ENCODE data around the gene ENPP6.

Gene ENPP6

GRCh38 chr4:184066584-184067300 is 150.9 kb downstream of the ENPP6 start:
- in situ Hi-C loops (cut with MboI; ENCODE audit: low pct_unique_long_range_greater_than_20kb, low sequenced_read_pairs, unreplicated experiment): no loop called here
- no peak for DNase-seq (ENCODE audit: low spot score)
- TF ChIP-seq CTCF (IDR thresholded peaks at IDR 0.05; ENCODE audit: extremely low read depth, insufficient read depth, missing control alignments): no peak

- in situ Hi-C loops (cut with MboI; ENCODE audit: low pct_unique_long_range_greater_than_20kb, low sequenced_read_pairs, unreplicated experiment): no loop called here
- no peak for TF ChIP-seq CTCF (IDR thresholded peaks at IDR 0.05; ENCODE audit: extremely low read depth, insufficient read depth, missing control alignments)
- DNase-seq (ENCODE audit: low spot score): no peak
These were observed 152.8 kb downstream of the ENPP6 start for GRCh38 chr4:184064877-184065276.

- no peak for TF ChIP-seq CTCF (IDR thresholded peaks at IDR 0.05; ENCODE audit: extremely low read depth, insufficient read depth, missing control alignments)
- in situ Hi-C loops (cut with MboI; ENCODE audit: low pct_unique_long_range_greater_than_20kb, low sequenced_read_pairs, unreplicated experiment): no loop called here
- no peak for DNase-seq (ENCODE audit: low spot score)
These were observed 154.9 kb downstream of the ENPP6 start for GRCh38 chr4:184062769-184063168.

GRCh38 chr4:184061582-184061981 is 156.1 kb downstream of the ENPP6 start:
- in situ Hi-C loops (cut with MboI; ENCODE audit: low pct_unique_long_range_greater_than_20kb, low sequenced_read_pairs, unreplicated experiment): no loop called here
- no peak for DNase-seq (ENCODE audit: low spot score)
- no peak for TF ChIP-seq CTCF (IDR thresholded peaks at IDR 0.05; ENCODE audit: extremely low read depth, insufficient read depth, missing control alignments)

- no peak for DNase-seq (ENCODE audit: low spot score)
- in situ Hi-C loops (cut with MboI; ENCODE audit: low pct_unique_long_range_greater_than_20kb, low sequenced_read_pairs, unreplicated experiment): no loop called here
- no peak for TF ChIP-seq CTCF (IDR thresholded peaks at IDR 0.05; ENCODE audit: extremely low read depth, insufficient read depth, missing control alignments)
These were observed 158.6 kb downstream of the ENPP6 start for GRCh38 chr4:184059099-184059498.

- in situ Hi-C loops (cut with MboI; ENCODE audit: low pct_unique_long_range_greater_than_20kb, low sequenced_read_pairs, unreplicated experiment): no loop called here
- DNase-seq (ENCODE audit: low spot score): no peak
- TF ChIP-seq CTCF (IDR thresholded peaks at IDR 0.05; ENCODE audit: extremely low read depth, insufficient read depth, missing control alignments): no peak
These were observed 159.6 kb downstream of the ENPP6 start for GRCh38 chr4:184058026-184058425.
